Parathyroid adenoma (tissue), 2 donors: ENCODE results near the gene BMP7.
"Not testable (repeated sequence)": the region's sequence is repeated elsewhere in the genome, so short reads cannot be mapped to it uniquely, and the experiment has no call there.

ENCODE experiments used
- H2AFZ ChIP-seq: fragments of 300-600 bp; sonication (generic); one replicate; pipeline ENCODE4 v1.7.0; 2017; ENCODE audit warnings: antibody characterized with exemption, mild to moderate bottlenecking
- H3K27ac ChIP-seq: fragments of 300-600 bp; sonication (generic); one replicate; pipeline ENCODE4 v1.7.0; 2017
- H3K27me3 ChIP-seq: fragments of 300-600 bp; sonication (generic); one replicate; pipeline ENCODE4 v1.7.0; 2017; ENCODE audit warnings: low read length; ENCODE audit not compliant: control insufficient read depth, insufficient read depth
- H3K36me3 ChIP-seq: fragments of 300-600 bp; sonication (generic); one replicate; pipeline ENCODE4 v1.7.0; 2017; ENCODE audit warnings: low read length; ENCODE audit not compliant: control insufficient read depth, insufficient read depth
- H3K4me1 ChIP-seq: fragments of 300-600 bp; sonication (generic); one replicate; pipeline ENCODE4 v1.7.0; 2017; ENCODE audit warnings: control low read depth
- H3K4me2 ChIP-seq: fragments of 300-600 bp; sonication (generic); one replicate; pipeline ENCODE4 v1.7.0; 2017; ENCODE audit warnings: low read length
- H3K4me3 ChIP-seq: fragments of 300-600 bp; sonication (generic); one replicate; pipeline ENCODE4 v1.7.0; 2017; ENCODE audit warnings: low read depth, low read length
- H3K79me2 ChIP-seq: fragments of 300-600 bp; sonication (generic); one replicate; pipeline ENCODE4 v1.7.0; 2017; ENCODE audit warnings: control low read depth
- H3K9ac ChIP-seq: fragments of 300-600 bp; sonication (generic); one replicate; pipeline ENCODE4 v1.7.0; 2017; ENCODE audit warnings: mild to moderate bottlenecking
- H3K9me3 ChIP-seq: fragments of 300-600 bp; sonication (generic); one replicate; pipeline ENCODE4 v1.7.0; 2017; ENCODE audit warnings: low read length; ENCODE audit not compliant: control insufficient read depth
- TF ChIP-seq, protein P1 (sequence below): fragments of 300-600 bp; sonication (generic); IDR thresholded peaks from one replicate; pipeline ENCODE4 v1.7.0; 2017; ENCODE audit warnings: antibody characterized with exemption, mild to moderate bottlenecking
- donor health status: primary hyperparathyroidism.

The BMP7 gene

DNA sequence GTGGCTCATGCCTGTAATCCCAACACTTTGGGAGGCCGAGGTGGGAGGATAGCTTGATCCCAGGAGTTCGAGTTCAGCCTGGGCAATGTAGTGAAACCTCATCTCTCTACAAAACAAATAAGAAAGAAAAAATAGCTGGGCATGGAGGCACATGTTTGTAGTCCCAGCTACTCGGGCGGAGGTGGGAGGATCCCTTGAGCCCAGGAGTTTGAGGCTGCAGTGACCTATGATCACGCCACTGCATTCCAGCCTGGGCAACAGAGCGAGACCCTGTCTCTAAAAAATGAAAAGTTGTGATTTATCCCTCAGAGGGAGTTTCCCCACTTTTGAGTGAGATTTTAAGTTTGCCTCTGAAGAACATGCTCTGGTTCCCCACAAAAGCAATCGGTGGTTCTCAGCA is 17.4 kb upstream of the BMP7 start:
- no peak overlapping the region for H3K9ac ChIP-seq
- H3K9me3 ChIP-seq, result no peaks in the 10 kb centered on the region
- H2AFZ ChIP-seq, result no peak overlapping the region
- H3K4me1 ChIP-seq, result no peaks in the 10 kb centered on the region
- no peaks in the 10 kb centered on the region for H3K27me3 ChIP-seq
- no peak overlapping the region for H3K4me3 ChIP-seq
- H3K27ac ChIP-seq, result no peak overlapping the region
- H3K79me2 ChIP-seq, result no peaks in the 10 kb centered on the region
- H3K4me2 ChIP-seq, result no peak overlapping the region
- H3K36me3 ChIP-seq, result no peaks in the 10 kb centered on the region
- TF ChIP-seq, protein P1, sequence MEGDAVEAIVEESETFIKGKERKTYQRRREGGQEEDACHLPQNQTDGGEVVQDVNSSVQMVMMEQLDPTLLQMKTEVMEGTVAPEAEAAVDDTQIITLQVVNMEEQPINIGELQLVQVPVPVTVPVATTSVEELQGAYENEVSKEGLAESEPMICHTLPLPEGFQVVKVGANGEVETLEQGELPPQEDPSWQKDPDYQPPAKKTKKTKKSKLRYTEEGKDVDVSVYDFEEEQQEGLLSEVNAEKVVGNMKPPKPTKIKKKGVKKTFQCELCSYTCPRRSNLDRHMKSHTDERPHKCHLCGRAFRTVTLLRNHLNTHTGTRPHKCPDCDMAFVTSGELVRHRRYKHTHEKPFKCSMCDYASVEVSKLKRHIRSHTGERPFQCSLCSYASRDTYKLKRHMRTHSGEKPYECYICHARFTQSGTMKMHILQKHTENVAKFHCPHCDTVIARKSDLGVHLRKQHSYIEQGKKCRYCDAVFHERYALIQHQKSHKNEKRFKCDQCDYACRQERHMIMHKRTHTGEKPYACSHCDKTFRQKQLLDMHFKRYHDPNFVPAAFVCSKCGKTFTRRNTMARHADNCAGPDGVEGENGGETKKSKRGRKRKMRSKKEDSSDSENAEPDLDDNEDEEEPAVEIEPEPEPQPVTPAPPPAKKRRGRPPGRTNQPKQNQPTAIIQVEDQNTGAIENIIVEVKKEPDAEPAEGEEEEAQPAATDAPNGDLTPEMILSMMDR, result no peak

DNA sequence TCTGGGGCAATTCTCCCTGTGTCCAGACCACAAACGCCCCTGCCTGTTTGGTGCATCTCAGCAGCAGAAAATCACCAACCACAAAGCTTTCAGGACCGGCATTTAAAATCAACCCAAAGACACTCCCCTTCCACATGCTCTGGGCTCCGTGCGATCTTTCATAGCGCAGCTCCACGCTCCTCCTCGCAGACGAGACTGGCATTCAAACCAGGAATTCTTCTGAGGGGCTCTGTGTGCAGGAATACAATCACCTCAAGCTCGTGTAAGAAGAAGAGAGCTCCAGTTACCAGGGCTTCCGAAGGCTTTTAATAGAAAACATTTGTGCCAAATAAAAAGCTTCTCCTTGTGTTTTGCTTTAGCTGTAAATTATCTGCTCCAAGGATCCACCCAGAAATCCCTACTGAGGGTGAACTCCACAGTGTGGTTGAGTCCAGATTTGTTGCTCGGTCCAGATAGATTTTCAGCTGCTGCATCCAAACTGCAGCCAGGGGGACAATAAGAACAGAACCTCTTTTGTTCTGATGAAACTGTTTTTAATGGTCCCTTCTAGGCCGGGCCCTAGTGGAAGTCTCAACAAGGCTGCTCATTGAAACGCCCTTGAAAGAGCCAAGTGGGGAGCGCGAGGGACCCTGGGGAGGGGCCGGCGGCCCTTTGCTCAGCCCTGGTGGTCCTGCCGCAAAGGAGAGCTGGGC is 16.4 kb upstream of the BMP7 start:
- no peaks in the 10 kb centered on the region for H3K27me3 ChIP-seq
- H2AFZ ChIP-seq, result no peak overlapping the region
- no peaks in the 10 kb centered on the region for H3K4me1 ChIP-seq
- no peak overlapping the region for H3K4me2 ChIP-seq
- no peaks in the 10 kb centered on the region for H3K79me2 ChIP-seq
- H3K9me3 ChIP-seq, result no peaks in the 10 kb centered on the region
- TF ChIP-seq, protein P1, result no peak
- no peak overlapping the region for H3K4me3 ChIP-seq
- no peaks in the 10 kb centered on the region for H3K36me3 ChIP-seq
- no peak overlapping the region for H3K27ac ChIP-seq
- H3K9ac ChIP-seq, result no peak overlapping the region

DNA sequence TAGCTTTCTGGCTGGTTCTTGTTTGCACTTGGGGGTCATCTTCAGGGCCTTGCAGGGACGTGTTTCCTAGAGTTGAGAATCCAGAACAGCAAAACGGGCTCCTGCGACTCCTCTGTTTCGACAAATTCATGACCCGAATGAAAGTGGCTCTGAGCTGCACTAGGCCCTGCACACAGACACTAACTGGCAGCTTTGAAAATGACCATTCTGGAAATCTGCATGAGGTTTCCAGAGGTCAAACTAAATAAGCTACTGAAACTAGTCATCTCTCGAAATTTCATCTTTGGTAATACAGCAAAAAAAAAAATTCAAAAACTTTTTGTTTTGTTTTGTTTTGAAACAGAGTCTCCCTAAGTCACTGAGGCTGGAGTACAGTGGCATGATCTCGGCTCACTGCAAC is 15.5 kb upstream of the BMP7 start:
- no peak overlapping the region for H3K4me3 ChIP-seq

DNA sequence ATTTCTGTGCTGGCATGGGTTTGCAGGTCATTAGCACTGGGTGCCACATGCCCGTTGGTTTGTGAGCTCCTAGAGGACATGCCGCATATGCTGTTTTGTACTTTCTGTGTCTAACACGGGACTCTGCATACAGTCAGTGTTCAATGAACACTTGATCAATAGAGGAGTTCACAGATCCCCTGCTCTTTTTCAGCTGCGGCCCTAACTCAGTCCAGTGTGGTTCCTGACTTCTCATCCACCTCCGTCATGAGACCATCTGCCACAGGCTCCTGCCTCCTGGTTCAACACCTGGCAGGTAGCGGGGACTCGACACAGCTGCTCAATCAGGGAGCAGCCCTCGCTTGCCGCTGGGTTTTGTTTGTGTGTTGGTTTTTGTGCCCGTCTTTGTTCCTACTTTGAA is 13.8 kb upstream of the BMP7 start:
- H3K27me3 ChIP-seq, result no peaks in the 10 kb centered on the region
- H2AFZ ChIP-seq, result no peak overlapping the region
- H3K79me2 ChIP-seq, result no peaks in the 10 kb centered on the region
- H3K4me3 ChIP-seq, result no peak overlapping the region
- H3K27ac ChIP-seq, result no peak overlapping the region
- no peaks in the 10 kb centered on the region for H3K9me3 ChIP-seq
- TF ChIP-seq, protein P1, result no peak
- no peak overlapping the region for H3K9ac ChIP-seq
- H3K36me3 ChIP-seq, result no peaks in the 10 kb centered on the region
- H3K4me2 ChIP-seq, result no peak overlapping the region
- no peaks in the 10 kb centered on the region for H3K4me1 ChIP-seq

More for the DNA sequence above, 15.5 kb upstream of the BMP7 start:
- no peaks in the 10 kb centered on the region for H3K79me2 ChIP-seq
- no peak overlapping the region for H3K27ac ChIP-seq
- no peaks in the 10 kb centered on the region for H3K36me3 ChIP-seq
- H3K27me3 ChIP-seq, result no peaks in the 10 kb centered on the region
- H3K9ac ChIP-seq, result no peak overlapping the region
- TF ChIP-seq, protein P1, result no peak
- no peak overlapping the region for H2AFZ ChIP-seq
- no peaks in the 10 kb centered on the region for H3K4me1 ChIP-seq
- H3K9me3 ChIP-seq, result no peaks in the 10 kb centered on the region
- H3K4me2 ChIP-seq, result no peak overlapping the region

DNA sequence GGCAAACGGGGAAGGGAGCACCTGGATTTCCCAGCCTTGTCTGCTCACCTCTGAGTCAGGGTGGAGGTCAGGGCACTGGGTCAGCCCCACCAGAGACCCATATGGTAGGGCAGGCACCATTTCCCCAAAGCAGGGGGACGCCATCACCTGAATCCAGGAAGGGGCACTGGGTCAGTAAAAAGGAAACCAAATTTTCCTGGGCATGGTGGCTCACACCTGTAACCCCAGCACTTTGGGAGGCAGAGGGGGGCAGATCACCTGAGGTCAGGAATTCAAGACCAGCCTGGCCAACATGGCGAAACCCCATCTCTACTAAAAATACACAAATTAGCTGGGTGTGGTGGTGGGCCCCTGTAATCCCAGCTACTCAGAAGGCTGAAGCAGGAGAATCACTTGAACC is 13.1 kb upstream of the BMP7 start:
- H2AFZ ChIP-seq, H3K27ac ChIP-seq, H3K9ac ChIP-seq, H3K4me1 ChIP-seq, H3K9me3 ChIP-seq, H3K4me3 ChIP-seq, H3K4me2 ChIP-seq, H3K27me3 ChIP-seq, H3K79me2 ChIP-seq, H3K36me3 ChIP-seq: not testable (repeated sequence)
